K562 (cell line): ENCODE results near the gene XPO1. TPM values are rescaled to one million over a fixed set of nuclear protein-coding genes. Genes with fewer than 3 reads are reported as not detected.

ENCODE experiments used
- ERF ChIP-seq: fragments of 450-650 bp; formaldehyde crosslinking; IDR thresholded peaks from 2 replicates; pipeline ENCODE4 v1.4.0; 2020; ENCODE audit warnings: mild to moderate bottlenecking, mixed read lengths
- ILK ChIP-seq: fragments of 450-650 bp; IDR thresholded peaks from 2 replicates; pipeline ENCODE4 v1.6.1; 2016; ENCODE audit warnings: missing genetic modification characterization, low read depth, mild to moderate bottlenecking, missing compliant biosample characterization, moderate library complexity, borderline replicate concordance
- LEF1 ChIP-seq: fragments of 450-650 bp; IDR thresholded peaks from 2 replicates; pipeline ENCODE4 v1.6.1; 2016; ENCODE audit warnings: mild to moderate bottlenecking
- MCM3 ChIP-seq: fragments of 450-650 bp; IDR thresholded peaks from 2 replicates; pipeline ENCODE4 v1.6.1; 2016
- MTA2 ChIP-seq: fragments of 450-650 bp; IDR thresholded peaks from 2 replicates; pipeline ENCODE4 v1.6.1; 2016; ENCODE audit warnings: low read depth
- MTA3 ChIP-seq: fragments of 450-650 bp; formaldehyde crosslinking; IDR thresholded peaks from 2 replicates; pipeline ENCODE4 v1.6.1; 2017; ENCODE audit warnings: mild to moderate bottlenecking, borderline replicate concordance
- MYBL2 ChIP-seq, 2 experiments: fragments of 450-650 bp in 1 of 2; sonication (generic) in 1 of 2; formaldehyde crosslinking in 1 of 2; IDR thresholded peaks; 2 replicates each; pipeline versions ENCODE4 v1.6.1 to v1.8.1; 2017 to 2022; ENCODE audit warnings: borderline replicate concordance in 1 of 2, inconsistent platforms in 1 of 2, low read depth in 1 of 2, mild to moderate bottlenecking in 1 of 2, missing genetic modification reagents in 1 of 2, moderate library complexity in 1 of 2
- NUFIP1 ChIP-seq: fragments of 450-650 bp; IDR thresholded peaks from 2 replicates; pipeline ENCODE4 v1.6.1; 2018; ENCODE audit not compliant: partially characterized antibody
- SMARCA5 ChIP-seq: fragments of 450-650 bp; IDR thresholded peaks from 2 replicates; pipeline ENCODE4 v1.6.1; 2016
- ZBTB8A ChIP-seq: fragments of 450-650 bp; IDR thresholded peaks from 2 replicates; pipeline ENCODE4 v1.6.1; 2018; ENCODE audit warnings: mild to moderate bottlenecking, moderate library complexity; ENCODE audit not compliant: partially characterized antibody
- ZFPM2 ChIP-seq: fragments of 250-450 bp; sonication (Bioruptor Pico); IDR thresholded peaks from 2 replicates; pipeline ENCODE4 v1.5.1; 2022; ENCODE audit warnings: mild to moderate bottlenecking
- polyA plus RNA-seq, 8 experiments: library from polyadenylated mRNA; depleted of rRNA in 4 of 8; stranded (reverse) in 5 of 8; unstranded in 3 of 8; fragments of >200 nt; fragmentation: Nextera tagmentation in 2 of 8; fragmentation: Illumina TruSeq in 1 of 8; extraction: Ambion mirVana in 2 of 8; extraction: Trizol in 1 of 8; gene quantifications; 2 replicates each; pipeline versions ENCODE4 v1.2.1 to v1.2.3, GENCODE V29; 2011 to 2014; ENCODE audit warnings: inconsistent platforms in 1 of 8, missing spikeins in 1 of 8
- total RNA-seq, 7 experiments: library from RNA; depleted of rRNA in 6 of 7; stranded (reverse); fragments of >200 nt in 6 of 7; fragmentation: Illumina TruSeq in 2 of 7; extraction: Trizol in 2 of 7; gene quantifications; 2 replicates each; pipeline versions ENCODE4 v1.2.1 to v1.2.3, GENCODE V29; 2011 to 2021; ENCODE audit warnings: low replicate concordance in 1 of 7
- TF ChIP-seq, protein P1 (sequence below): fragments of 250-450 bp; sonication (Bioruptor Pico); IDR thresholded peaks from 2 replicates; pipeline ENCODE4 v1.4.0; 2020; ENCODE audit warnings: borderline replicate concordance
- TF ChIP-seq, protein P2 (sequence below): fragments of 250-450 bp; sonication (Bioruptor Pico); IDR thresholded peaks from 2 replicates; pipeline ENCODE4 v1.6.1; 2021; ENCODE audit warnings: mild to moderate bottlenecking
- TF ChIP-seq, protein P3 (sequence below), 2 experiments: fragments of 200-800 bp in 1 of 2; sonication (Bioruptor generic) in 1 of 2; sonication (generic) in 1 of 2; formaldehyde crosslinking in 1 of 2; IDR thresholded peaks in 1 of 2; conservative IDR thresholded peaks in 1 of 2; 2 replicates each; pipeline versions ENCODE4 v1.5.0 to v1.6.1; 2016 to 2020; ENCODE audit warnings: missing compliant biosample characterization in 1 of 2, missing genetic modification characterization in 1 of 2, missing genetic modification reagents in 1 of 2
- TF ChIP-seq, protein P4 (sequence below): fragments of 450-650 bp; IDR thresholded peaks from 2 replicates; pipeline ENCODE4 v1.6.1; 2014; ENCODE audit warnings: low read depth, mild to moderate bottlenecking, moderate library complexity, borderline replicate concordance
- TF ChIP-seq, protein P5 (sequence below): sonication (generic); formaldehyde crosslinking; IDR thresholded peaks from 2 replicates; pipeline ENCODE4 v1.8.0; 2022; ENCODE audit warnings: mild to moderate bottlenecking, missing genetic modification reagents, borderline replicate concordance

XPO1 gene
- total and polyA plus RNA-seq, 9 of the 15 experiments (the other 6 are each of a cell fraction or from before 2014, with no cell fraction given): 86.2 to 307 (median 216) TPM

DNA sequence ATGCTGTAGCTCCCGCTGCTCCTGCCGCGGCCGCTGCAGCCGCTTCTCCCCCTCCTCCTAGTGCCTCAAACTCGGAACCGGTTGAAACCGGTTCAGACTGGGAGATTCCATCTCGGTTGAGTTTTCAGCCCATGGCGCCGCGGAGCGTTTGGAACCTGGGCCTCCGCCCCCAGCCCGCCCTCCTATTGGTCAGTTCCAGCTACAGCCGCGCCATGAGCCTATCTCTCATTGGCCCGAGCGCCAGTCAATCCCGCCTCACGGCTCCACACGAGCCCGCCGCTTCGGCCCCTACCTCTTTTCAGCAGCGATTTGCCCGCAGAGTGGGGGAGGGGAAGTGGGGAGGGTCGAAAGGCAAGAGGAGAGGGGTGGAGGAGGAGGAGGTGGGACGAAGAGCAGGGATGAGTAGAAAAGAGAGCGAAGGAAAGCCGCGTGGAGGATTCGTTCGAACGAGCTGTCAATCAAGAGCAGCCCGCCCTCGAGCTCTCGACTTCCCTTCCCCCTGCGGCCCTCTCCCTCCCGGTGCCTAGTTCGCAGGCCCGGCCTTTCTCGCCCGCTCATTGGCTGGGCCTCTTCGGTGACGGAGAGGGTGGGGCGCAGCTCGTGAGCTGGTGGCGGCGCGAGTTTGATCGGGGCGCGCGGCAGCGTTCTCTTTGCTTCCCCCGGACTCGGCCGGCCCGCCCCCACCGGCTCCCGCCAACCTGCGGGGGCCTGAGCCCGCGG lies at the start of gene XPO1 (continued):
- TF ChIP-seq, protein P1, sequence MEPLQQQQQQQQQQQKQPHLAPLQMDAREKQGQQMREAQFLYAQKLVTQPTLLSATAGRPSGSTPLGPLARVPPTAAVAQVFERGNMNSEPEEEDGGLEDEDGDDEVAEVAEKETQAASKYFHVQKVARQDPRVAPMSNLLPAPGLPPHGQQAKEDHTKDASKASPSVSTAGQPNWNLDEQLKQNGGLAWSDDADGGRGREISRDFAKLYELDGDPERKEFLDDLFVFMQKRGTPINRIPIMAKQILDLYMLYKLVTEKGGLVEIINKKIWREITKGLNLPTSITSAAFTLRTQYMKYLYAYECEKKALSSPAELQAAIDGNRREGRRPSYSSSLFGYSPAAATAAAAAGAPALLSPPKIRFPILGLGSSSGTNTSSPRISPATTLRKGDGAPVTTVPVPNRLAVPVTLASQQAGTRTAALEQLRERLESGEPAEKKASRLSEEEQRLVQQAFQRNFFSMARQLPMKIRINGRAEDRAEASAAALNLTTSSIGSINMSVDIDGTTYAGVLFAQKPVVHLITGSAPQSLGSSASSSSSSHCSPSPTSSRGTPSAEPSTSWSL (CRISPR knock-in tag): no peak
- TF ChIP-seq LEF1 (peak; percentile 97), ZFPM2 (CRISPR knock-in tag) (no peak), MTA2 (0 out of 2 replicates have a peak, but pooled peaks have one; percentile 6), NUFIP1 (no peak), MCM3 (no peak), ERF (peak; percentile 97), MTA3 (peak; percentile 52; the same call in 1 of the 2 replicates), MYBL2 (IDR thresholded peaks at IDR 0.05; ENCODE audit: low read depth) (peak; percentile 82), MYBL2 (CRISPR knock-in tag; IDR thresholded peaks at IDR 0.05; ENCODE audit: borderline replicate concordance) (no peak), ILK (tag) (no peak), ZBTB8A (no peak), SMARCA5 (no peak)
- TF ChIP-seq, protein P2, sequence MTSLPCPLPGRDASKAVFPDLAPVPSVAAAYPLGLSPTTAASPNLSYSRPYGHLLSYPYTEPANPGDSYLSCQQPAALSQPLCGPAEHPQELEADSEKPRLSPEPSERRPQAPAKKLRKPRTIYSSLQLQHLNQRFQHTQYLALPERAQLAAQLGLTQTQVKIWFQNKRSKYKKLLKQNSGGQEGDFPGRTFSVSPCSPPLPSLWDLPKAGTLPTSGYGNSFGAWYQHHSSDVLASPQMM (CRISPR knock-in tag): no peak
- TF ChIP-seq, protein P3, sequence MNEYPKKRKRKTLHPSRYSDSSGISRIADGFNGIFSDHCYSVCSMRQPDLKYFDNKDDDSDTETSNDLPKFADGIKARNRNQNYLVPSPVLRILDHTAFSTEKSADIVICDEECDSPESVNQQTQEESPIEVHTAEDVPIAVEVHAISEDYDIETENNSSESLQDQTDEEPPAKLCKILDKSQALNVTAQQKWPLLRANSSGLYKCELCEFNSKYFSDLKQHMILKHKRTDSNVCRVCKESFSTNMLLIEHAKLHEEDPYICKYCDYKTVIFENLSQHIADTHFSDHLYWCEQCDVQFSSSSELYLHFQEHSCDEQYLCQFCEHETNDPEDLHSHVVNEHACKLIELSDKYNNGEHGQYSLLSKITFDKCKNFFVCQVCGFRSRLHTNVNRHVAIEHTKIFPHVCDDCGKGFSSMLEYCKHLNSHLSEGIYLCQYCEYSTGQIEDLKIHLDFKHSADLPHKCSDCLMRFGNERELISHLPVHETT (CRISPR knock-in tag; conservative IDR thresholded peaks at IDR 0.05 in 1 of 2, IDR thresholded peaks at IDR 0.05 in 1 of 2): peak in 1 of 2 experiments; percentile 84; a peak in 1 of 4 replicates
- TF ChIP-seq, protein P4, sequence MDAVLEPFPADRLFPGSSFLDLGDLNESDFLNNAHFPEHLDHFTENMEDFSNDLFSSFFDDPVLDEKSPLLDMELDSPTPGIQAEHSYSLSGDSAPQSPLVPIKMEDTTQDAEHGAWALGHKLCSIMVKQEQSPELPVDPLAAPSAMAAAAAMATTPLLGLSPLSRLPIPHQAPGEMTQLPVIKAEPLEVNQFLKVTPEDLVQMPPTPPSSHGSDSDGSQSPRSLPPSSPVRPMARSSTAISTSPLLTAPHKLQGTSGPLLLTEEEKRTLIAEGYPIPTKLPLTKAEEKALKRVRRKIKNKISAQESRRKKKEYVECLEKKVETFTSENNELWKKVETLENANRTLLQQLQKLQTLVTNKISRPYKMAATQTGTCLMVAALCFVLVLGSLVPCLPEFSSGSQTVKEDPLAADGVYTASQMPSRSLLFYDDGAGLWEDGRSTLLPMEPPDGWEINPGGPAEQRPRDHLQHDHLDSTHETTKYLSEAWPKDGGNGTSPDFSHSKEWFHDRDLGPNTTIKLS: peak; percentile 66; the same call in 1 of the 2 replicates
- TF ChIP-seq, protein P5, sequence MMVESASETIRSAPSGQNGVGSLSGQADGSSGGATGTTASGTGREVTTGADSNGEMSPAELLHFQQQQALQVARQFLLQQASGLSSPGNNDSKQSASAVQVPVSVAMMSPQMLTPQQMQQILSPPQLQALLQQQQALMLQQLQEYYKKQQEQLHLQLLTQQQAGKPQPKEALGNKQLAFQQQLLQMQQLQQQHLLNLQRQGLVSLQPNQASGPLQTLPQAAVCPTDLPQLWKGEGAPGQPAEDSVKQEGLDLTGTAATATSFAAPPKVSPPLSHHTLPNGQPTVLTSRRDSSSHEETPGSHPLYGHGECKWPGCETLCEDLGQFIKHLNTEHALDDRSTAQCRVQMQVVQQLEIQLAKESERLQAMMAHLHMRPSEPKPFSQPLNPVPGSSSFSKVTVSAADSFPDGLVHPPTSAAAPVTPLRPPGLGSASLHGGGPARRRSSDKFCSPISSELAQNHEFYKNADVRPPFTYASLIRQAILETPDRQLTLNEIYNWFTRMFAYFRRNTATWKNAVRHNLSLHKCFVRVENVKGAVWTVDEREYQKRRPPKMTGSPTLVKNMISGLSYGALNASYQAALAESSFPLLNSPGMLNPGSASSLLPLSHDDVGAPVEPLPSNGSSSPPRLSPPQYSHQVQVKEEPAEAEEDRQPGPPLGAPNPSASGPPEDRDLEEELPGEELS (CRISPR knock-in tag): no peak
